ENCODE results near the gene TSSK3. TPM values are rescaled to one million over a fixed set of nuclear protein-coding genes. Genes with fewer than 3 reads are reported as not detected.
A peak's percentile ranks its signal among the peaks of the same experiment; 100 is the strongest.

Gene TSSK3
- total RNA-seq, 1 donor from 2014 or later = not detected

DNA sequence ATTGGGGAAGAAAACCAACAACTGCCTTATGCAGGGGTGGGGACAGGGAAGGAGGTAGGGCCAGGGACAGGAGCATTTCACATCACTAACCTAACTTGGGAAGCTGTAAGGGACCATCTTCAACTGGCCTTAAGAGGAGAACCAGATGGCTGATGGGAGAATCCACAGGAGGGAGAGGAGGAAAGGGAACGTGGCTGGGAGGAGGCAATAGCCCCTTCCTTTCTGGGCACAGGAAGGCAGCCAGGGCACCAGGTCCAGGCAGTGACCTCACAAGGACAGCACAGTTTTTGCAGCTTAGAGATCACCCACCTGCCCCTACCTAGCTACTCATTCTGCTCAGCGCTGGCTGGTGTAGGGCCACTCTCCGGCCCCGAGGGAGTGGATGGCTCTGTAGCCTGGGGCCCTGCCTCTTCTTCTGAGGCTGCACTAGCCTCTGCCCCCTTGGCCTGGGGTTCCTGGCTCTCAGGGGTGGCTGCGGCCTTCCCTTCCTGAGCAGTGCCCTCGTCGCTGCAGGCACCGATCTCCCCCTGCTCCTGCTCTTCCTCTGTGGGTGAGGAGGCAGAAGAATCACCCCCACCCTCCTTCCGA lies 28.0 kb upstream of the TSSK3 start:
- TF ChIP-seq, protein P1, sequence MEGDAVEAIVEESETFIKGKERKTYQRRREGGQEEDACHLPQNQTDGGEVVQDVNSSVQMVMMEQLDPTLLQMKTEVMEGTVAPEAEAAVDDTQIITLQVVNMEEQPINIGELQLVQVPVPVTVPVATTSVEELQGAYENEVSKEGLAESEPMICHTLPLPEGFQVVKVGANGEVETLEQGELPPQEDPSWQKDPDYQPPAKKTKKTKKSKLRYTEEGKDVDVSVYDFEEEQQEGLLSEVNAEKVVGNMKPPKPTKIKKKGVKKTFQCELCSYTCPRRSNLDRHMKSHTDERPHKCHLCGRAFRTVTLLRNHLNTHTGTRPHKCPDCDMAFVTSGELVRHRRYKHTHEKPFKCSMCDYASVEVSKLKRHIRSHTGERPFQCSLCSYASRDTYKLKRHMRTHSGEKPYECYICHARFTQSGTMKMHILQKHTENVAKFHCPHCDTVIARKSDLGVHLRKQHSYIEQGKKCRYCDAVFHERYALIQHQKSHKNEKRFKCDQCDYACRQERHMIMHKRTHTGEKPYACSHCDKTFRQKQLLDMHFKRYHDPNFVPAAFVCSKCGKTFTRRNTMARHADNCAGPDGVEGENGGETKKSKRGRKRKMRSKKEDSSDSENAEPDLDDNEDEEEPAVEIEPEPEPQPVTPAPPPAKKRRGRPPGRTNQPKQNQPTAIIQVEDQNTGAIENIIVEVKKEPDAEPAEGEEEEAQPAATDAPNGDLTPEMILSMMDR (IDR thresholded peaks at IDR 0.05; ENCODE audit: insufficient read depth, low read length, poor library complexity, severe bottlenecking) = no peak
- Histone ChIP-seq H3K4me3 (ENCODE audit: low read depth, low read length) (peak overlapping the region; percentile 85), H3K36me3 (ENCODE audit: control insufficient read depth, insufficient read depth, low read length) (peaks cover 2% of the 10 kb centered on the region), H3K27me3 (ENCODE audit: control insufficient read depth, insufficient read depth, low read length) (no peaks in the 10 kb centered on the region)
- no peak for DNase-seq (ENCODE audit: low read depth)

DNA sequence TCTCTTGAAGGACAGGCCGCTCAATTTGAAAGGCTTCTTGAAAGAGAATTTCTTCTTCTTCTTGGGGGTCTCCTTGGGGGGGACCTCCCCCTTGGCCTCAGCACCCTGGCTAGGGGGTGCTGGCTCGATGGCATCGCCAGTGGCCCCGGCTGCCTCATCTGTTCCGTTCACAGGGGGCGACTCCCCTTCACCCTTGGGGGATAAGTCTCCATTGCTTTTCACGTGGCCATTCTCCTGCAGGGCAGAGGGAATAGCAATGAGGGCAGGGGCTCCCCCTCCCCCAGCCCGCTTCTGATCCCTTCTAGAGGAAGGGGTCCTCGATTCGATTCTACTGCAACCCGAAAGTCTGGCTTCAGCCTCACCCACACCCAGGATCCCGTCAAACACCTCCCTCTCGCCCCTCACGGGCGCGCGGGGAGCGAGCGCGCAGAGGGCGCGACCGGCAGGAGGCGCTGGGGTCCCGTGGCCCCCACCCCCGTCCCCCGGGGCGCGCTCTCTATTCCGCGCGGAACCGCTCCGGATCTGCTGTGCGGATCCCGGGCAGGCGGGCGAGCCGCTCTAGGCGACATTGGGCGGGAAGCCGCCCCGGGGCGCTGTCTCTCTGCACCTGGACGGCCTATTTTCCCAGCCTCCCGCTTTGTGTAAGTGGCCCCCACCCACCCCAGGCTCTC lies 27.3 kb upstream of the TSSK3 start:
- no peaks in the 10 kb centered on the region for H3K27me3 ChIP-seq (ENCODE audit: control insufficient read depth, insufficient read depth, low read length)
- peak overlapping the region; percentile 85 for H3K4me3 ChIP-seq (ENCODE audit: low read depth, low read length)
- TF ChIP-seq, protein P1 (IDR thresholded peaks at IDR 0.05; ENCODE audit: insufficient read depth, low read length, poor library complexity, severe bottlenecking) = peak; percentile 50
- no peak for DNase-seq (ENCODE audit: low read depth)
- peaks cover 2% of the 10 kb centered on the region for H3K36me3 ChIP-seq (ENCODE audit: control insufficient read depth, insufficient read depth, low read length)

DNA sequence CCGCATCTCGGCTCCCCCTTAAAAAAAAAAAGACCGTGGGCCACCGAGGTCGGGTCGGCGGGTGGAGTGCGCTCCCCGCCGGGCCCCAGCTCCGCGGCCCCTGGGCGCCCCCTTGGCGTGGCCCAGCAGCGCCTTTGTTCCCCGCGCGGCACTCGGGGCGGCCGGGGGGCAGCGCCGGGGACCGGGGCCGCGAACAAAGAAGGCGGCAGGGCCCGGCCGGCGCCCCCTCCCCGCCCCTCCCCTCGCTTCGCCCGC lies 26.9 kb upstream of the TSSK3 start:
- Histone ChIP-seq H3K36me3 (ENCODE audit: control insufficient read depth, insufficient read depth, low read length) (peaks cover 2% of the 10 kb centered on the region), H3K27me3 (ENCODE audit: control insufficient read depth, insufficient read depth, low read length) (no peaks in the 10 kb centered on the region), H3K4me3 (ENCODE audit: low read depth, low read length) (peak overlapping the region; percentile 85)
- TF ChIP-seq, protein P1 (IDR thresholded peaks at IDR 0.05; ENCODE audit: insufficient read depth, low read length, poor library complexity, severe bottlenecking) = no peak
- no peak for DNase-seq (ENCODE audit: low read depth)

DNA sequence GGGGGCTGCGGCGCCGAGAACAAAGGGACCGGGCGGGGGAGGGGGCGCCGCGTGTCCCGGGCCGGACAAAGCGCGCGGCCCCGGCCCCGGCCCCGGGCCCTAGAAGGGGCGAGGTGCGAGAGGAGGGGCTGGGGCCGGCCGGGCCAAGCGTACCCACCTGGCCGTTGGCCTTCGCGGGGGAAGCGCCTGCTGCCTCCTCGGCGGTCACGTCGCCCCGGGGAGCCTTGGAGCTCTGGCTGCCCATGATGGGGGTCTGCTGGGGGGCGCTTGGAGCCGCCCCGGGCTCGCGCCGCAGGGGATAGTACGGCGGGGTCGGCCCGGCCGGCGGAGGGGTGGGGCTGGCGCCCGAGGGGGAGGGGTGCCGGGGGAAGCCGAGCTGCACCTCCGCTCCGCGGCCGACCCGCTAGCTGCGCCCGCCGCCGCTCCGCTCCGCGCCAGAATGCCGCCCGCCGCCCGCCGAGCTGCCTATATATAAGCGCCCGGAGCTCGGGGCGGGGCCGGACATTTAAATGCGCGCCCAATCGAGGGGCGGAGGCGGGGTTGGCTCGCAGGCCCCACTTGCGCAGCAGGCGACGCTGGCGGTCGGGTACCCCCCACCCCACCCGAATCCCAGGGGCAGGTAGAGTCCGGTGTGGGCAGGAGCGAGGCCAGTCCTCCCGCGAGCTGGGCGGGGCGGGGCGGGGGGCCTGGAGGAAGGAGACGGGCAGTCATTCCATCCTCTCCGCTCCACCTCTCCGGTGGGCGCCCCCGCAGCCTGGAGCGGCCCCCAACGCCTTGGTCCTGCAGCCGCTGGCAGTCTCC lies 26.3 kb upstream of the TSSK3 start, which contains the start of gene MARCKSL1:
Gene MARCKSL1 (minus strand): TSS at position 444 of the 801 bp plus-strand sequence. CDS start 200 bp downstream, at position 244.
- no peak for DNase-seq (ENCODE audit: low read depth)
- peaks cover 2% of the 10 kb centered on the region for H3K36me3 ChIP-seq (ENCODE audit: control insufficient read depth, insufficient read depth, low read length)
- TF ChIP-seq, protein P1 (IDR thresholded peaks at IDR 0.05; ENCODE audit: insufficient read depth, low read length, poor library complexity, severe bottlenecking) = no peak
- H3K4me3 ChIP-seq (ENCODE audit: low read depth, low read length) = peak within 1 kb of the TSS; percentile 85
- no peaks in the 10 kb centered on the region for H3K27me3 ChIP-seq (ENCODE audit: control insufficient read depth, insufficient read depth, low read length)

DNA sequence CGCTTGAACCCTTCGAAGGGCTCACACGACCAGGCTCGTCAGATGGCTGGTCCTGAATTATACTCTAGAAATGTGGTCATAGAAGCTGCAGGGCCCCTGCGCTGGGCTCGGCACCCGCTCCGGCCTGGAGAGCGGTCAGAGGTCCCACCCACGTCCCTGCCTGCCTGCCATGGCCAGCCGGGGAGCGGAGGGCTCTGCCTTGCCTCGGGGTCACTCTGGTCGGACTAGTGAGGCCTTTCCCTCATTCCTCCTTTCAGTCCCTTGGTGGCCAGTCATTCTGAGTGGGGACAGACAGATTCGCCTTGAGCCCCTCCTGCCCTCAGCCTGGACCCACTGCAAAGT lies 25.8 kb upstream of the TSSK3 start:
- H3K36me3 ChIP-seq (ENCODE audit: control insufficient read depth, insufficient read depth, low read length) = peaks cover 2% of the 10 kb centered on the region
- TF ChIP-seq, protein P1 (IDR thresholded peaks at IDR 0.05; ENCODE audit: insufficient read depth, low read length, poor library complexity, severe bottlenecking) = no peak
- peak overlapping the region; percentile 85 for H3K4me3 ChIP-seq (ENCODE audit: low read depth, low read length)
- no peaks in the 10 kb centered on the region for H3K27me3 ChIP-seq (ENCODE audit: control insufficient read depth, insufficient read depth, low read length)
- no peak for DNase-seq (ENCODE audit: low read depth)

All from kidney epithelial cell (primary cell).